Iris pigment epithelial cell (primary cell): Measurements from ENCODE around the gene CABP7.

Experiments
- DNase-seq: peaks from one replicate; pipeline ENCODE4 v3.0.0-alpha.2; 2011; ENCODE audit warnings: low read depth

CABP7 gene

GRCh38 chr22:29723766-29724165 lies 4.0 kb downstream of the CABP7 start:
- DNase-seq = no peak

GRCh38 chr22:29724843-29725242 lies 5.0 kb downstream of the CABP7 start:
- DNase-seq = no peak

GRCh38 chr22:29726106-29726505 lies 6.3 kb downstream of the CABP7 start:
- no peak for DNase-seq

- DNase-seq = peak; percentile 7
These were observed 6.8 kb downstream of the CABP7 start for GRCh38 chr22:29726512-29727130.

- DNase-seq = peak; percentile 39
These were observed 7.3 kb downstream of the CABP7 start for GRCh38 chr22:29727131-29727523.

GRCh38 chr22:29729161-29729560 lies 9.4 kb downstream of the CABP7 start:
- no peak for DNase-seq

- DNase-seq = no peak
These were observed 11.5 kb downstream of the CABP7 start for GRCh38 chr22:29731058-29731850.

- DNase-seq = no peak
These were observed 13.1 kb downstream of the CABP7 start for GRCh38 chr22:29732883-29733282.

GRCh38 chr22:29733362-29734201 lies 13.8 kb downstream of the CABP7 start:
- no peak for DNase-seq

GRCh38 chr22:29734406-29734805 lies 14.6 kb downstream of the CABP7 start:
- DNase-seq = no peak

- DNase-seq = no peak
These were observed 15.0 kb downstream of the CABP7 start for GRCh38 chr22:29734838-29735237.

- DNase-seq = no peak
These were observed 15.6 kb downstream of the CABP7 start for GRCh38 chr22:29735416-29735815.

- no peak for DNase-seq
These were observed 17.7 kb downstream of the CABP7 start for GRCh38 chr22:29737251-29738117.

GRCh38 chr22:29738118-29738815 lies 18.5 kb downstream of the CABP7 start:
- no peak for DNase-seq

- DNase-seq = no peak
These were observed 19.6 kb downstream of the CABP7 start for GRCh38 chr22:29739346-29739875.

GRCh38 chr22:29740216-29740615 lies 20.4 kb downstream of the CABP7 start:
- DNase-seq = no peak

GRCh38 chr22:29741926-29742325 lies 22.1 kb downstream of the CABP7 start:
- no peak for DNase-seq

GRCh38 chr22:29742326-29742725 lies 22.5 kb downstream of the CABP7 start:
- DNase-seq = no peak

- DNase-seq = peak; percentile 87
These were observed 25.1 kb downstream of the CABP7 start for GRCh38 chr22:29744902-29745301.

GRCh38 chr22:29747832-29748231 lies 28.0 kb downstream of the CABP7 start:
- no peak for DNase-seq
